Measurements from ENCODE around the gene BUB1. TPM values are rescaled to one million over a fixed set of nuclear protein-coding genes. Genes with fewer than 3 reads are reported as not detected.
"Not testable (repeated sequence)": the region's sequence is repeated elsewhere in the genome, so short reads cannot be mapped to it uniquely, and the experiment has no call there.

The BUB1 gene
- polyA plus RNA-seq, 1 donor from 2014 or later, result 2.4 TPM

GRCh38 chr2:110603917-110604591, 73.8 kb downstream of the BUB1 start:
- H4K20me1 ChIP-seq (ENCODE audit: insufficient read depth); H3K27ac ChIP-seq (ENCODE audit: low read length); H3K36me3 ChIP-seq (ENCODE audit: insufficient read depth, low read length); H3K9me3 ChIP-seq (ENCODE audit: low read length); H2AFZ ChIP-seq (ENCODE audit: low read depth, low read length); H3K79me2 ChIP-seq (replicated peaks; ENCODE audit: insufficient read depth, low read length); H3K9me2 ChIP-seq (ENCODE audit: insufficient read depth, low read length); H3K27me3 ChIP-seq (ENCODE audit: insufficient read depth, low read depth, low read length); H3K4me3 ChIP-seq (ENCODE audit: low read length); H3K9ac ChIP-seq (ENCODE audit: low read length); H3K4me2 ChIP-seq (ENCODE audit: low read length); H3F3A ChIP-seq (ENCODE audit: insufficient read depth, low read length, poor library complexity, severe bottlenecking): not testable (repeated sequence)

GRCh38 chr2:110602139-110602538, 75.7 kb downstream of the BUB1 start:
- H3K36me3 ChIP-seq (ENCODE audit: insufficient read depth, low read length); H3K9me3 ChIP-seq (ENCODE audit: low read length); H4K20me1 ChIP-seq (ENCODE audit: insufficient read depth); H3K9ac ChIP-seq (ENCODE audit: low read length); H3K79me2 ChIP-seq (replicated peaks; ENCODE audit: insufficient read depth, low read length); H3K4me3 ChIP-seq (ENCODE audit: low read length); H3K27me3 ChIP-seq (ENCODE audit: insufficient read depth, low read depth, low read length); H3F3A ChIP-seq (ENCODE audit: insufficient read depth, low read length, poor library complexity, severe bottlenecking); H3K27ac ChIP-seq (ENCODE audit: low read length); H3K4me2 ChIP-seq (ENCODE audit: low read length); H3K9me2 ChIP-seq (ENCODE audit: insufficient read depth, low read length); H2AFZ ChIP-seq (ENCODE audit: low read depth, low read length): not testable (repeated sequence)

- H3K9me2 ChIP-seq (ENCODE audit: insufficient read depth, low read length); H3K4me3 ChIP-seq (ENCODE audit: low read length); H3K36me3 ChIP-seq (ENCODE audit: insufficient read depth, low read length); H3K27ac ChIP-seq (ENCODE audit: low read length); H3K9me3 ChIP-seq (ENCODE audit: low read length); H2AFZ ChIP-seq (ENCODE audit: low read depth, low read length); H3K9ac ChIP-seq (ENCODE audit: low read length); H3K4me2 ChIP-seq (ENCODE audit: low read length); H3F3A ChIP-seq (ENCODE audit: insufficient read depth, low read length, poor library complexity, severe bottlenecking); H3K27me3 ChIP-seq (ENCODE audit: insufficient read depth, low read depth, low read length); H4K20me1 ChIP-seq (ENCODE audit: insufficient read depth); H3K79me2 ChIP-seq (replicated peaks; ENCODE audit: insufficient read depth, low read length): not testable (repeated sequence)
Observed at GRCh38 chr2:110591973-110592372, 85.9 kb downstream of the BUB1 start.

GRCh38 chr2:110589677-110590330, 88.1 kb downstream of the BUB1 start:
- H3K79me2 ChIP-seq (replicated peaks; ENCODE audit: insufficient read depth, low read length); H3K9me2 ChIP-seq (ENCODE audit: insufficient read depth, low read length); H3K27me3 ChIP-seq (ENCODE audit: insufficient read depth, low read depth, low read length); H2AFZ ChIP-seq (ENCODE audit: low read depth, low read length); H3K36me3 ChIP-seq (ENCODE audit: insufficient read depth, low read length); H4K20me1 ChIP-seq (ENCODE audit: insufficient read depth); H3K4me2 ChIP-seq (ENCODE audit: low read length); H3K9ac ChIP-seq (ENCODE audit: low read length); H3K4me3 ChIP-seq (ENCODE audit: low read length); H3K9me3 ChIP-seq (ENCODE audit: low read length); H3F3A ChIP-seq (ENCODE audit: insufficient read depth, low read length, poor library complexity, severe bottlenecking); H3K27ac ChIP-seq (ENCODE audit: low read length): not testable (repeated sequence)

- not testable (repeated sequence) for H3F3A ChIP-seq (ENCODE audit: insufficient read depth, low read length, poor library complexity, severe bottlenecking); H3K27me3 ChIP-seq (ENCODE audit: insufficient read depth, low read depth, low read length); H3K9me2 ChIP-seq (ENCODE audit: insufficient read depth, low read length); H3K36me3 ChIP-seq (ENCODE audit: insufficient read depth, low read length); H3K9ac ChIP-seq (ENCODE audit: low read length); H3K27ac ChIP-seq (ENCODE audit: low read length); H2AFZ ChIP-seq (ENCODE audit: low read depth, low read length); H3K4me2 ChIP-seq (ENCODE audit: low read length); H4K20me1 ChIP-seq (ENCODE audit: insufficient read depth); H3K9me3 ChIP-seq (ENCODE audit: low read length); H3K4me3 ChIP-seq (ENCODE audit: low read length); H3K79me2 ChIP-seq (replicated peaks; ENCODE audit: insufficient read depth, low read length)
Observed at GRCh38 chr2:110588520-110588919, 89.3 kb downstream of the BUB1 start.

Other genes starting within 250 kb of the BUB1 start
- gene LIMS4, start 205.2 kb downstream of the BUB1 start, polyA plus RNA-seq, result 0.46 TPM in 1 of 2 replicates, not detected in the other
- gene RGPD6, start 100.8 kb downstream of the BUB1 start, polyA plus RNA-seq, result 35.1 and 39.8 TPM in 2 replicates
- gene ACOXL, start 54.5 kb upstream of the BUB1 start, polyA plus RNA-seq, result 0.12 TPM in 1 of 2 replicates, not detected in the other